GM21447 (cell line): ENCODE results near the gene HES5.

Experiments
- ATAC-seq: cut with Tn5 transposase; IDR thresholded peaks from one replicate; pipeline ENCODE4 v1.9.1; 2021; ENCODE audit not compliant: unreplicated experiment

The HES5 gene

GRCh38 chr1:2516124-2516523 is 13.9 kb downstream of the HES5 start:
- ATAC-seq = no peak

GRCh38 chr1:2515763-2516080 is 14.3 kb downstream of the HES5 start:
- ATAC-seq = no peak

GRCh38 chr1:2514863-2515762 is 14.9 kb downstream of the HES5 start:
- no peak for ATAC-seq

- no peak for ATAC-seq
These were observed 16.0 kb downstream of the HES5 start for GRCh38 chr1:2513939-2514652.

GRCh38 chr1:2512862-2513421 is 17.1 kb downstream of the HES5 start:
- ATAC-seq = no peak

GRCh38 chr1:2510366-2511155 is 19.5 kb downstream of the HES5 start:
- ATAC-seq = no peak

- ATAC-seq = no peak
These were observed 20.5 kb downstream of the HES5 start for GRCh38 chr1:2509589-2509988.

- no peak for ATAC-seq
These were observed 21.3 kb downstream of the HES5 start for GRCh38 chr1:2508751-2509150.

GRCh38 chr1:2508180-2508579 is 21.9 kb downstream of the HES5 start:
- ATAC-seq = no peak

GRCh38 chr1:2507744-2508155 is 22.3 kb downstream of the HES5 start:
- ATAC-seq = no peak

GRCh38 chr1:2506901-2507565 is 23.0 kb downstream of the HES5 start:
- no peak for ATAC-seq

- no peak for ATAC-seq
These were observed 23.8 kb downstream of the HES5 start for GRCh38 chr1:2506007-2506860.

- ATAC-seq = no peak
These were observed 24.5 kb downstream of the HES5 start for GRCh38 chr1:2505461-2505994.

- no peak for ATAC-seq
These were observed 25.2 kb downstream of the HES5 start for GRCh38 chr1:2504949-2505272.

- no peak for ATAC-seq
These were observed 25.7 kb downstream of the HES5 start for GRCh38 chr1:2504225-2504948.

- ATAC-seq = no peak
These were observed 26.4 kb downstream of the HES5 start for GRCh38 chr1:2503554-2504224.

- no peak for ATAC-seq
These were observed 27.2 kb downstream of the HES5 start for GRCh38 chr1:2502661-2503553.

GRCh38 chr1:2502210-2502609 is 27.9 kb downstream of the HES5 start:
- no peak for ATAC-seq
